ENCODE data around the gene TRABD2B.

- TF ChIP-seq CTCF (conservative IDR thresholded peaks at IDR 0.05 in 1 of 2, IDR thresholded peaks at IDR 0.05 in 1 of 2; ENCODE audit: low read depth in 1 of 2, low read length in 2 of 2) (no peak), EZH2 (IDR thresholded peaks at IDR 0.05; ENCODE audit: low read length, missing control alignments) (no peak)
These were observed 271.6 kb downstream of the TRABD2B start for GRCh38 chr1:47725511-47725991.
